OCI-LY7 (cell line): ENCODE measurements around the gene EIF4G3. TPM values are rescaled to one million over a fixed set of nuclear protein-coding genes. Genes with fewer than 3 reads are reported as not detected.

ENCODE experiments used
- BruUV-seq: library from RNA; stranded (reverse); fragments of 400-500 nt; replicated peaks from 2 replicates; lab custom pipeline; 2021; lab: Mats Ljungman, UMichigan
- CTCF ChIA-PET: fragments of 300-600 bp; sonication (Branson Sonifier 250); formaldehyde crosslinking; loops from one replicate; lab custom pipeline; 2022; ENCODE audit warnings: antibody characterized with exemption; ENCODE audit not compliant: unreplicated experiment; lab: Charles Lee
- POLR2A ChIA-PET: fragments of 300-600 bp; sonication (Branson Sonifier 250); formaldehyde crosslinking; loops from one replicate; lab custom pipeline; 2022; ENCODE audit warnings: antibody characterized with exemption; lab: Charles Lee
- DNase-seq: peaks from one replicate; pipeline ENCODE4 v3.0.0-alpha.2; 2015; ENCODE audit warnings: low spot score
- H2AFZ ChIP-seq: fragments of 200-600 bp; sonication (generic), shearing (Covaris generic); 2 replicates; pipeline ENCODE4 v1.6.1; 2014; ENCODE audit warnings: mild to moderate bottlenecking, antibody characterized with exemption, low read length, moderate library complexity
- H3K27ac ChIP-seq: fragments of 200-600 bp; sonication (generic); 2 replicates; pipeline ENCODE4 v1.5.1; 2014; ENCODE audit warnings: mixed run types, low read depth, mild to moderate bottlenecking, moderate library complexity, low read length, inconsistent platforms; ENCODE audit not compliant: poor library complexity, severe bottlenecking
- H3K36me3 ChIP-seq: fragments of 200-600 bp; sonication (generic); 2 replicates; pipeline ENCODE4 v1.6.1; 2014; ENCODE audit warnings: mild to moderate bottlenecking, antibody characterized with exemption, low read length, moderate library complexity, mixed read lengths; ENCODE audit not compliant: insufficient read depth
- H3K4me1 ChIP-seq: fragments of 200-600 bp; sonication (generic); 2 replicates; pipeline ENCODE4 v1.5.1; 2014; ENCODE audit warnings: mild to moderate bottlenecking, low read length; ENCODE audit not compliant: insufficient read depth, poor library complexity, severe bottlenecking
- H3K4me2 ChIP-seq: fragments of 200-600 bp; sonication (generic); 2 replicates; pipeline ENCODE4 v1.6.1; 2014; ENCODE audit warnings: mild to moderate bottlenecking, low read length
- H3K4me3 ChIP-seq: fragments of 200-600 bp; sonication (generic); 2 replicates; pipeline ENCODE4 v1.5.1; 2014; ENCODE audit warnings: mild to moderate bottlenecking, low read depth, low read length; ENCODE audit not compliant: poor library complexity, severe bottlenecking
- H3K79me2 ChIP-seq: fragments of 200-600 bp; sonication (generic); 2 replicates; pipeline ENCODE4 v1.6.1; 2016; ENCODE audit warnings: low read depth, mild to moderate bottlenecking, low read length, moderate library complexity, mixed read lengths; ENCODE audit not compliant: insufficient read depth
- H3K9me2 ChIP-seq: fragments of 200-600 bp; sonication (generic); 2 replicates; pipeline ENCODE4 v1.6.1; 2016; ENCODE audit warnings: mild to moderate bottlenecking, low read length, mixed read lengths; ENCODE audit not compliant: insufficient read depth
- H3K9me3 ChIP-seq: fragments of 200-600 bp; sonication (generic); 2 replicates; pipeline ENCODE4 v1.6.1; 2014; ENCODE audit warnings: mild to moderate bottlenecking, mixed run types, low read length, mixed read lengths
- H4K20me1 ChIP-seq: fragments of 200-600 bp; sonication (generic); 2 replicates; pipeline ENCODE4 v1.6.1; 2014; ENCODE audit warnings: mild to moderate bottlenecking, antibody characterized with exemption, low read length, moderate library complexity, mixed read lengths; ENCODE audit not compliant: insufficient read depth
- CTCF ChIP-seq: fragments of 200-600 bp; sonication (generic); conservative IDR thresholded peaks from 2 replicates; pipeline ENCODE4 v1.5.1; 2014; ENCODE audit warnings: mild to moderate bottlenecking, antibody characterized with exemption, low read length, moderate library complexity, mixed read lengths
- EZH2phosphoT487 ChIP-seq: fragments of 200-600 bp; sonication (generic); IDR thresholded peaks from 2 replicates; pipeline ENCODE4 v1.6.1; 2018; ENCODE audit warnings: low read depth, borderline replicate concordance, mild to moderate bottlenecking, mixed run types, antibody characterized with exemption, low read length, moderate library complexity, mixed read lengths
- intact Hi-C: fragments of 100-400 bp; cut with micrococcal nuclease; formaldehyde crosslinking; loops from one replicate; pipeline ENCODE4 v1.10.0; 2022; ENCODE audit not compliant: unreplicated experiment
- total RNA-seq, 2 experiments: library from RNA; depleted of rRNA in 1 of 2; stranded (reverse); fragments of >200 nt in 1 of 2; shearing (Covaris generic) in 1 of 2; gene quantifications; 2 replicates each; pipeline ENCODE4 v1.2.3, GENCODE V29; 2014 to 2022

Gene EIF4G3
- total RNA-seq, 2 experiments from 2014 or later = 28.5 to 62.1 TPM

GRCh38 chr1:20964540-20965484, 211.9 kb downstream of the EIF4G3 start:
- peak overlapping the region; percentile 14 for H3K4me3 ChIP-seq
- H3K9me3 ChIP-seq = no peaks in the 10 kb centered on the region
- peaks cover 18% of the 10 kb centered on the region for H3K4me1 ChIP-seq
- ChIA-PET POLR2A (interaction anchor here (1.0 kb wide), 1 partner anchor 33 kb away, joined by 4 read pairs; no protein-coding TSS in a partner anchor), CTCF (no interaction called here)
- intact Hi-C loops = loop anchor here (10.0 kb wide), 1 partner anchor 270 kb away; no protein-coding TSS in a partner anchor
- H4K20me1 ChIP-seq = no peaks in the 10 kb centered on the region; the same call in 1 of the 2 replicates
- H3K4me2 ChIP-seq = peak overlapping the region; percentile 61
- no peak overlapping the region for H2AFZ ChIP-seq
- H3K79me2 ChIP-seq = no peaks in the 10 kb centered on the region
- peak; percentile 46; the same call in 1 of the 2 replicates for TF ChIP-seq CTCF
- no peak for TF ChIP-seq EZH2phosphoT487
- peaks cover 4% of the 10 kb centered on the region; the same call in 1 of the 2 replicates for H3K36me3 ChIP-seq
- DNase-seq = peak; percentile 80
- BruUV-seq = no TSS peak
- H3K9me2 ChIP-seq = no peaks in the 10 kb centered on the region
- peak overlapping the region; percentile 23 for H3K27ac ChIP-seq

- no TSS peak for BruUV-seq
- Histone ChIP-seq H3K4me2 (no peak overlapping the region), H3K9me3 (no peaks in the 10 kb centered on the region), H3K9me2 (no peaks in the 10 kb centered on the region), H3K4me3 (no peak overlapping the region), H2AFZ (no peak overlapping the region), H3K79me2 (no peaks in the 10 kb centered on the region), H3K4me1 (peaks cover 18% of the 10 kb centered on the region), H3K27ac (no peak overlapping the region), H3K36me3 (no peaks in the 10 kb centered on the region; the same call in 1 of the 2 replicates), H4K20me1 (no peaks in the 10 kb centered on the region; the same call in 1 of the 2 replicates)
- no peak for DNase-seq
- POLR2A ChIA-PET = interaction anchor here (0.7 kb wide), 1 partner anchor 227 kb away, joined by 3 read pairs; no protein-coding TSS in a partner anchor
- CTCF ChIA-PET = no interaction called here
- TF ChIP-seq EZH2phosphoT487 = no peak
- TF ChIP-seq CTCF = no peak
- intact Hi-C loops = loop anchor here (10.0 kb wide), 1 partner anchor 268 kb away; no protein-coding TSS in a partner anchor
These were observed 214.0 kb downstream of the EIF4G3 start for GRCh38 chr1:20962576-20963258.
